HepG2 (cell line): ENCODE measurements around the gene GDPD5. TPM values are rescaled to one million over a fixed set of nuclear protein-coding genes. Genes with fewer than 3 reads are reported as not detected.

ENCODE experiments used
- ESRRA ChIP-seq: sonication (generic); formaldehyde crosslinking; IDR thresholded peaks from 2 replicates; pipeline ENCODE4 v1.5.1; 2020; ENCODE audit warnings: mild to moderate bottlenecking, low read depth, missing genetic modification reagents
- KAT7 ChIP-seq: IDR thresholded peaks from 2 replicates; pipeline ENCODE4 v1.6.1; 2018; ENCODE audit warnings: borderline replicate concordance, missing compliant biosample characterization
- MLXIP ChIP-seq: sonication (generic); formaldehyde crosslinking; IDR thresholded peaks from 2 replicates; pipeline ENCODE4 v1.9.0; 2021; ENCODE audit warnings: missing genetic modification reagents, borderline replicate concordance
- SAP130 ChIP-seq: IDR thresholded peaks from 2 replicates; pipeline ENCODE4 v1.6.1; 2016; ENCODE audit warnings: low read depth
- SP140L ChIP-seq: sonication (generic); formaldehyde crosslinking; IDR thresholded peaks from 2 replicates; pipeline ENCODE4 v1.4.0; 2020; ENCODE audit warnings: missing genetic modification reagents, borderline replicate concordance
- SYNCRIP ChIP-seq: fragments of 200-400 bp; formaldehyde crosslinking; IDR thresholded peaks from 2 replicates; pipeline ENCODE4 v1.6.1; 2018; ENCODE audit warnings: mild to moderate bottlenecking, low read depth, low read length; ENCODE audit not compliant: insufficient read depth
- ZMYM2 ChIP-seq: sonication (generic); formaldehyde crosslinking; IDR thresholded peaks from 2 replicates; pipeline ENCODE4 v1.8.0; 2022; ENCODE audit warnings: mild to moderate bottlenecking, missing genetic modification reagents
- ZNF451 ChIP-seq: sonication (generic); formaldehyde crosslinking; IDR thresholded peaks from 2 replicates; pipeline ENCODE4 v1.5.0; 2020; ENCODE audit warnings: mild to moderate bottlenecking, missing genetic modification reagents
- ZNF580 ChIP-seq: IDR thresholded peaks from 2 replicates; pipeline ENCODE4 v1.6.1; 2016; ENCODE audit warnings: low read depth, borderline replicate concordance
- polyA plus RNA-seq, 8 experiments: library from polyadenylated mRNA; depleted of rRNA in 3 of 8; stranded (reverse) in 7 of 8; unstranded in 1 of 8; fragments of >200 nt; fragmentation: Illumina TruSeq in 4 of 8; extraction: Trizol in 4 of 8; gene quantifications; 2 replicates each; pipeline versions ENCODE4 v1.2.1 to v1.2.3, GENCODE V29; 2011 to 2016; ENCODE audit warnings: low read depth in 4 of 8, missing spikeins in 1 of 8, mixed read lengths in 1 of 8; ENCODE audit not compliant: insufficient read depth in 1 of 8
- total RNA-seq, 5 experiments: library from RNA; depleted of rRNA; stranded (reverse); fragments of >200 nt; fragmentation: Illumina TruSeq; extraction: Trizol; gene quantifications; 2 replicates each; pipeline ENCODE4 v1.2.3, GENCODE V29; 2016; ENCODE audit warnings: low read depth in 1 of 5
- TF ChIP-seq, protein P1 (sequence below): sonication (generic); formaldehyde crosslinking; IDR thresholded peaks from 2 replicates; pipeline ENCODE4 v1.5.1; 2020; ENCODE audit warnings: missing genetic modification reagents, mild to moderate bottlenecking, borderline replicate concordance
- TF ChIP-seq, protein P2 (sequence below): fragments of 450-650 bp; IDR thresholded peaks from 2 replicates; pipeline ENCODE4 v1.6.1; 2017; ENCODE audit warnings: mild to moderate bottlenecking

GDPD5 gene
- total and polyA plus RNA-seq, 2 of the 13 experiments (the other 11 are each of a cell fraction or from before 2014, with no cell fraction given): 55.0 to 67.5 TPM

- TF ChIP-seq MLXIP (CRISPR knock-in tag) (no peak), ESRRA (CRISPR knock-in tag) (peak; percentile 79), SAP130 (CRISPR knock-in tag) (peak; percentile 92), KAT7 (peak; percentile 99), ZNF451 (CRISPR knock-in tag) (peak; percentile 91; the same call in 1 of the 2 replicates), ZNF580 (CRISPR knock-in tag) (peak; percentile 94; the same call in 1 of the 2 replicates), SP140L (CRISPR knock-in tag) (peak; percentile 92; the same call in 1 of the 2 replicates), SYNCRIP (no peak), ZMYM2 (no peak)
- TF ChIP-seq, protein P1, sequence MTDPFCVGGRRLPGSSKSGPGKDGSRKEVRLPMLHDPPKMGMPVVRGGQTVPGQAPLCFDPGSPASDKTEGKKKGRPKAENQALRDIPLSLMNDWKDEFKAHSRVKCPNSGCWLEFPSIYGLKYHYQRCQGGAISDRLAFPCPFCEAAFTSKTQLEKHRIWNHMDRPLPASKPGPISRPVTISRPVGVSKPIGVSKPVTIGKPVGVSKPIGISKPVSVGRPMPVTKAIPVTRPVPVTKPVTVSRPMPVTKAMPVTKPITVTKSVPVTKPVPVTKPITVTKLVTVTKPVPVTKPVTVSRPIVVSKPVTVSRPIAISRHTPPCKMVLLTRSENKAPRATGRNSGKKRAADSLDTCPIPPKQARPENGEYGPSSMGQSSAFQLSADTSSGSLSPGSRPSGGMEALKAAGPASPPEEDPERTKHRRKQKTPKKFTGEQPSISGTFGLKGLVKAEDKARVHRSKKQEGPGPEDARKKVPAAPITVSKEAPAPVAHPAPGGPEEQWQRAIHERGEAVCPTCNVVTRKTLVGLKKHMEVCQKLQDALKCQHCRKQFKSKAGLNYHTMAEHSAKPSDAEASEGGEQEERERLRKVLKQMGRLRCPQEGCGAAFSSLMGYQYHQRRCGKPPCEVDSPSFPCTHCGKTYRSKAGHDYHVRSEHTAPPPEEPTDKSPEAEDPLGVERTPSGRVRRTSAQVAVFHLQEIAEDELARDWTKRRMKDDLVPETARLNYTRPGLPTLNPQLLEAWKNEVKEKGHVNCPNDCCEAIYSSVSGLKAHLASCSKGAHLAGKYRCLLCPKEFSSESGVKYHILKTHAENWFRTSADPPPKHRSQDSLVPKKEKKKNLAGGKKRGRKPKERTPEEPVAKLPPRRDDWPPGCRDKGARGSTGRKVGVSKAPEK: no peak
- TF ChIP-seq, protein P2, sequence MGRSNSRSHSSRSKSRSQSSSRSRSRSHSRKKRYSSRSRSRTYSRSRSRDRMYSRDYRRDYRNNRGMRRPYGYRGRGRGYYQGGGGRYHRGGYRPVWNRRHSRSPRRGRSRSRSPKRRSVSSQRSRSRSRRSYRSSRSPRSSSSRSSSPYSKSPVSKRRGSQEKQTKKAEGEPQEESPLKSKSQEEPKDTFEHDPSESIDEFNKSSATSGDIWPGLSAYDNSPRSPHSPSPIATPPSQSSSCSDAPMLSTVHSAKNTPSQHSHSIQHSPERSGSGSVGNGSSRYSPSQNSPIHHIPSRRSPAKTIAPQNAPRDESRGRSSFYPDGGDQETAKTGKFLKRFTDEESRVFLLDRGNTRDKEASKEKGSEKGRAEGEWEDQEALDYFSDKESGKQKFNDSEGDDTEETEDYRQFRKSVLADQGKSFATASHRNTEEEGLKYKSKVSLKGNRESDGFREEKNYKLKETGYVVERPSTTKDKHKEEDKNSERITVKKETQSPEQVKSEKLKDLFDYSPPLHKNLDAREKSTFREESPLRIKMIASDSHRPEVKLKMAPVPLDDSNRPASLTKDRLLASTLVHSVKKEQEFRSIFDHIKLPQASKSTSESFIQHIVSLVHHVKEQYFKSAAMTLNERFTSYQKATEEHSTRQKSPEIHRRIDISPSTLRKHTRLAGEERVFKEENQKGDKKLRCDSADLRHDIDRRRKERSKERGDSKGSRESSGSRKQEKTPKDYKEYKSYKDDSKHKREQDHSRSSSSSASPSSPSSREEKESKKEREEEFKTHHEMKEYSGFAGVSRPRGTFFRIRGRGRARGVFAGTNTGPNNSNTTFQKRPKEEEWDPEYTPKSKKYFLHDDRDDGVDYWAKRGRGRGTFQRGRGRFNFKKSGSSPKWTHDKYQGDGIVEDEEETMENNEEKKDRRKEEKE: no peak
Observed at GRCh38 chr11:75399344-75400145, 126.2 kb downstream of the GDPD5 start, which contains the start of gene RPS3 (continued).
